HTERT RPE-1 (cell line): Measurements from ENCODE around the gene POLR1H.
"Not testable (repeated sequence)": the region's sequence is repeated elsewhere in the genome, so short reads cannot be mapped to it uniquely, and the experiment has no call there.

Experiments
- in situ Hi-C: fragments of 300-500 bp; cut with MboI; formaldehyde crosslinking; loops from 4 replicates; pipeline ENCODE4 v1.14.3; 2020; ENCODE audit warnings: low sequenced_read_pairs

The POLR1H gene

GRCh38 chr6:30061092-30061857 lies at the start of gene POLR1H:
Gene POLR1H (plus strand): TSS chr6:30061265. CDS start chr6:30061525, 260 bp downstream.
- in situ Hi-C loops, result no loop called here

- in situ Hi-C loops, result no loop called here
Measured at GRCh38 chr6:30013291-30013922, 47.7 kb upstream of the POLR1H start.

- in situ Hi-C loops, result no loop called here
Measured at GRCh38 chr6:30019819-30020218, 41.2 kb upstream of the POLR1H start.

GRCh38 chr6:30020626-30021025 lies 40.4 kb upstream of the POLR1H start:
- in situ Hi-C loops, result no loop called here

GRCh38 chr6:30022189-30022588 lies 38.9 kb upstream of the POLR1H start:
- in situ Hi-C loops, result no loop called here

GRCh38 chr6:30022712-30023111 lies 38.4 kb upstream of the POLR1H start:
- in situ Hi-C loops, result not testable (repeated sequence)

GRCh38 chr6:30025186-30025585 lies 35.9 kb upstream of the POLR1H start:
- in situ Hi-C loops, result no loop called here

- in situ Hi-C loops, result no loop called here
Measured at GRCh38 chr6:30029588-30029987, 31.5 kb upstream of the POLR1H start.

- in situ Hi-C loops, result no loop called here
Measured at GRCh38 chr6:30031381-30031780, 29.7 kb upstream of the POLR1H start.

GRCh38 chr6:30033440-30033839 lies 27.6 kb upstream of the POLR1H start:
- in situ Hi-C loops, result not testable (repeated sequence)

- in situ Hi-C loops, result no loop called here
Measured at GRCh38 chr6:30035784-30036183, 25.3 kb upstream of the POLR1H start.

- in situ Hi-C loops, result no loop called here
Measured at GRCh38 chr6:30037182-30037788, 23.8 kb upstream of the POLR1H start.

- in situ Hi-C loops, result no loop called here
Measured at GRCh38 chr6:30041221-30041620, 19.8 kb upstream of the POLR1H start.

GRCh38 chr6:30041821-30042220 lies 19.2 kb upstream of the POLR1H start:
- in situ Hi-C loops, result no loop called here

GRCh38 chr6:30042476-30042875 lies 18.6 kb upstream of the POLR1H start:
- in situ Hi-C loops, result no loop called here

- in situ Hi-C loops, result no loop called here
Measured at GRCh38 chr6:30042914-30043313, 18.2 kb upstream of the POLR1H start.

GRCh38 chr6:30043744-30044143 lies 17.3 kb upstream of the POLR1H start:
- in situ Hi-C loops, result no loop called here

- in situ Hi-C loops, result no loop called here
Measured at GRCh38 chr6:30044630-30045029, 16.4 kb upstream of the POLR1H start.

- in situ Hi-C loops, result no loop called here
Measured at GRCh38 chr6:30047220-30047619, 13.8 kb upstream of the POLR1H start.

GRCh38 chr6:30053682-30054081 lies 7.4 kb upstream of the POLR1H start:
- in situ Hi-C loops, result no loop called here

- in situ Hi-C loops, result no loop called here
Measured at GRCh38 chr6:30055513-30055912, 5.6 kb upstream of the POLR1H start.

GRCh38 chr6:30060606-30061091 lies 416 bp upstream of the POLR1H start:
- in situ Hi-C loops, result no loop called here
